H1 (cell line): Measurements from ENCODE around the gene ADAMTS17. TPM values are rescaled to one million over a fixed set of nuclear protein-coding genes. Genes with fewer than 3 reads are reported as not detected.

Experiments used
- CTCF ChIA-PET: fragments of 300-600 bp; sonication (Branson Sonifier 250); formaldehyde crosslinking; loops from one replicate; lab custom pipeline; 2021; ENCODE audit not compliant: partially characterized antibody; lab: Charles Lee
- POLR2A ChIA-PET: fragments of 300-600 bp; sonication (Branson Sonifier 250); formaldehyde crosslinking; loops from one replicate; lab custom pipeline; 2021; ENCODE audit warnings: inconsistent platforms; ENCODE audit not compliant: partially characterized antibody; lab: Charles Lee
- DNase-seq, 2 experiments: peaks; one replicate each; pipeline versions ENCODE4 v3.0.0 to v3.0.0-alpha.2; 2010 to 2022; ENCODE audit warnings: low spot score in 2 of 2, low read depth in 1 of 2, mixed read lengths in 1 of 2
- FAIRE-seq: peaks from 2 replicates; lab custom pipeline; 2011; peaks lifted over from hg19 to GRCh38; lab: Jason Lieb, UNC
- H2AFZ ChIP-seq: 2 replicates; pipeline ENCODE4 v1.8.1; 2012; ENCODE audit warnings: low read length, inconsistent platforms
- H2AK5ac ChIP-seq: 2 replicates; pipeline ENCODE4 v1.6.1; 2013; ENCODE audit warnings: low read depth, low read length
- H2BK120ac ChIP-seq: replicated peaks from 2 replicates; pipeline ENCODE3; 2013; ENCODE audit warnings: low read depth, low read length, inconsistent platforms
- H2BK12ac ChIP-seq: 2 replicates; pipeline ENCODE4 v1.6.1; 2013; ENCODE audit warnings: low read depth, low read length
- H2BK15ac ChIP-seq: 2 replicates; pipeline ENCODE4 v1.6.1; 2013; ENCODE audit warnings: low read length
- H2BK20ac ChIP-seq: 2 replicates; pipeline ENCODE4 v1.6.1; 2013; ENCODE audit warnings: low read length
- H2BK5ac ChIP-seq: 2 replicates; pipeline ENCODE4 v1.6.1; 2013; ENCODE audit warnings: low read depth, low read length
- H3K14ac ChIP-seq: 2 replicates; pipeline ENCODE4 v1.6.1; 2013; ENCODE audit warnings: inconsistent platforms; ENCODE audit not compliant: insufficient read length
- H3K18ac ChIP-seq: 2 replicates; pipeline ENCODE4 v1.6.1; 2013; ENCODE audit warnings: low read length; ENCODE audit errors: extremely low read depth
- H3K23ac ChIP-seq: 2 replicates; pipeline ENCODE4 v1.6.1; 2013; ENCODE audit warnings: inconsistent platforms; ENCODE audit not compliant: insufficient read length
- H3K23me2 ChIP-seq: 2 replicates; pipeline ENCODE4 v1.6.1; 2013; ENCODE audit warnings: low read depth, low read length
- H3K27ac ChIP-seq: 2 replicates; pipeline ENCODE4 v1.6.1; 2011; ENCODE audit warnings: low read depth, low read length, inconsistent platforms
- H3K27me3 ChIP-seq, 4 experiments: replicated peaks in 1 of 4; 1 replicate in 1 of 4; 2 replicates in 3 of 4; pipeline versions ENCODE4 v1.6.1 to v1.8.1; 2011 to 2013; ENCODE audit warnings: low read length in 3 of 4, mild to moderate bottlenecking in 3 of 4, inconsistent platforms in 2 of 4, mixed read lengths in 2 of 4, moderate library complexity in 1 of 4; ENCODE audit not compliant: control insufficient read depth in 3 of 4, insufficient read depth in 3 of 4; ENCODE audit errors: extremely low read depth in 1 of 4
- H3K36me3 ChIP-seq, 4 experiments: 2 replicates each; pipeline versions ENCODE4 v1.6.1 to v1.8.1; 2011 to 2013; ENCODE audit warnings: mild to moderate bottlenecking in 4 of 4, low read length in 3 of 4, moderate library complexity in 2 of 4, control low read depth in 1 of 4, inconsistent platforms in 1 of 4; ENCODE audit not compliant: insufficient read depth in 4 of 4, control insufficient read depth in 2 of 4
- H3K4ac ChIP-seq: replicated peaks from 2 replicates; pipeline ENCODE3; 2013; ENCODE audit warnings: low read length, low read depth, mixed read lengths, inconsistent platforms; ENCODE audit not compliant: insufficient read length
- H3K4me1 ChIP-seq, 4 experiments: replicated peaks in 1 of 4; 1 replicate in 1 of 4; 2 replicates in 3 of 4; pipeline versions ENCODE4 v1.6.1 to v1.8.1; 2011 to 2013; ENCODE audit warnings: low read length in 3 of 4, inconsistent platforms in 2 of 4, mixed read lengths in 1 of 4; ENCODE audit not compliant: insufficient read depth in 4 of 4, control insufficient read depth in 3 of 4
- H3K4me2 ChIP-seq, 2 experiments: 2 replicates each; pipeline versions ENCODE4 v1.6.1 to v1.8.1; 2011 to 2013; ENCODE audit warnings: low read depth in 2 of 2, low read length in 2 of 2, control low read depth in 1 of 2, inconsistent platforms in 1 of 2, mild to moderate bottlenecking in 1 of 2; ENCODE audit not compliant: insufficient read depth in 1 of 2
- H3K4me3 ChIP-seq, 4 experiments: fragments of 200-600, 300-600 bp in 1 of 4; sonication (generic), shearing (Covaris generic), sonication (Bioruptor Twin) in 1 of 4; 2 replicates each; pipeline versions ENCODE4 v1.5.1 to v1.8.1; 2011 to 2016; ENCODE audit warnings: low read length in 4 of 4, low read depth in 3 of 4, control low read depth in 2 of 4, inconsistent platforms in 2 of 4, mild to moderate bottlenecking in 2 of 4, mixed read lengths in 1 of 4, moderate library complexity in 1 of 4; ENCODE audit not compliant: insufficient read depth in 2 of 4; ENCODE audit errors: extremely low read depth in 1 of 4
- H3K56ac ChIP-seq: replicated peaks from 2 replicates; pipeline ENCODE3; 2013; ENCODE audit warnings: low read depth, mild to moderate bottlenecking, mixed read lengths, low read length, inconsistent platforms; ENCODE audit not compliant: insufficient read length
- H3K79me1 ChIP-seq: 2 replicates; pipeline ENCODE4 v1.6.1; 2013; ENCODE audit warnings: low read depth, low read length, control low read depth
- H3K79me2 ChIP-seq, 2 experiments: 2 replicates each; pipeline versions ENCODE4 v1.6.1 to v1.8.1; 2012 to 2013; ENCODE audit warnings: low read length in 2 of 2, mild to moderate bottlenecking in 2 of 2, inconsistent platforms in 1 of 2; ENCODE audit not compliant: insufficient read depth in 2 of 2, control insufficient read depth in 1 of 2
- H3K9ac ChIP-seq, 4 experiments: replicated peaks in 1 of 4; 1 replicate in 1 of 4; 2 replicates in 3 of 4; pipeline versions ENCODE4 v1.6.1 to v1.8.1; 2011 to 2013; ENCODE audit warnings: low read depth in 3 of 4, low read length in 3 of 4, control low read depth in 2 of 4, mild to moderate bottlenecking in 2 of 4, moderate library complexity in 2 of 4, inconsistent platforms in 1 of 4; ENCODE audit errors: extremely low read depth in 1 of 4
- H3K9me3 ChIP-seq, 2 experiments: 2 replicates each; pipeline versions ENCODE4 v1.6.1 to v1.8.1; 2012 to 2013; ENCODE audit warnings: mild to moderate bottlenecking in 2 of 2, moderate library complexity in 2 of 2, control low read depth in 1 of 2, inconsistent platforms in 1 of 2, low read depth in 1 of 2, low read length in 1 of 2, mixed read lengths in 1 of 2; ENCODE audit not compliant: insufficient read depth in 2 of 2
- H4K20me1 ChIP-seq, 2 experiments: replicated peaks in 1 of 2; 2 replicates each; pipeline versions ENCODE3 to v1.8.1; 2011 to 2013; ENCODE audit warnings: inconsistent platforms in 2 of 2, low read length in 2 of 2, mild to moderate bottlenecking in 1 of 2; ENCODE audit not compliant: insufficient read depth in 2 of 2, control insufficient read depth in 1 of 2
- H4K5ac ChIP-seq: 2 replicates; pipeline ENCODE4 v1.6.1; 2013; ENCODE audit warnings: low read length, low read depth, mixed read lengths, inconsistent platforms; ENCODE audit not compliant: insufficient read length
- H4K8ac ChIP-seq: 2 replicates; pipeline ENCODE4 v1.8.0; 2013; ENCODE audit warnings: mild to moderate bottlenecking, moderate library complexity, low read length, inconsistent platforms; ENCODE audit not compliant: insufficient read depth; ENCODE audit errors: extremely low read depth
- H4K91ac ChIP-seq: replicated peaks from 2 replicates; pipeline ENCODE3; 2013; ENCODE audit warnings: low read length, mixed read lengths, inconsistent platforms; ENCODE audit not compliant: insufficient read length
- BRCA1 ChIP-seq: IDR thresholded peaks from 2 replicates; pipeline ENCODE4 v1.6.1; 2012; ENCODE audit warnings: low read depth, low read length, improper control_type of control experiment
- CHD2 ChIP-seq: IDR thresholded peaks from 2 replicates; pipeline ENCODE4 v1.6.1; 2012; ENCODE audit warnings: low read length, improper control_type of control experiment
- E2F6 ChIP-seq: IDR thresholded peaks from 2 replicates; pipeline ENCODE4 v1.6.1; 2012; ENCODE audit warnings: inconsistent platforms
- EP300 ChIP-seq, 2 experiments: IDR thresholded peaks; 1 replicate in 1 of 2; 2 replicates in 1 of 2; pipeline ENCODE4 v1.6.1; 2011 to 2012; ENCODE audit warnings: low read depth in 2 of 2, low read length in 2 of 2, mild to moderate bottlenecking in 2 of 2, borderline replicate concordance in 1 of 2, inconsistent platforms in 1 of 2, moderate library complexity in 1 of 2
- EZH2 ChIP-seq: fragments of 200-600 bp; sonication (generic); IDR thresholded peaks from 2 replicates; pipeline ENCODE4 v1.7.1; 2012; ENCODE audit warnings: low read depth, mild to moderate bottlenecking, moderate library complexity, low read length, inconsistent platforms; ENCODE audit not compliant: severe bottlenecking
- JUN ChIP-seq: IDR thresholded peaks from 2 replicates; pipeline ENCODE4 v1.6.1; 2011; ENCODE audit warnings: low read depth, mild to moderate bottlenecking, improper control_type of control experiment, low read length
- NANOG ChIP-seq: IDR thresholded peaks from 2 replicates; pipeline ENCODE4 v1.6.1; 2011; ENCODE audit warnings: low read length, low read depth, mild to moderate bottlenecking, inconsistent platforms; ENCODE audit not compliant: insufficient read depth, poor library complexity, severe bottlenecking
- WGBS, 2 experiments: shearing (Covaris generic) in 1 of 2; methylation state at CpG; one replicate each; pipeline versions ENCODE4 v1.1.6 to v1.1.7; 2013 to 2015; ENCODE audit warnings: low lambda C conversion rate in 2 of 2, mixed read lengths in 2 of 2, inconsistent platforms in 1 of 2, low coverage in 1 of 2, missing lambda C conversion rate in 1 of 2; ENCODE audit not compliant: insufficient replicate concordance in 2 of 2, insufficient coverage in 1 of 2, insufficient read length in 1 of 2; ENCODE audit errors: extremely low coverage in 1 of 2, missing lambda C conversion rate in 1 of 2; 5-methylcytosine and 5-hydroxymethylcytosine counted together
- polyA plus RNA-seq, 7 experiments: library from polyadenylated mRNA; depleted of rRNA in 3 of 7; stranded (reverse) in 5 of 7; unstranded in 2 of 7; fragments of >200 nt in 5 of 7; fragments of 200-250 nt in 2 of 7; gene quantifications; 1 replicate in 5 of 7; 2 replicates in 1 of 7; 4 replicates in 1 of 7; pipeline versions ENCODE4 v1.2.1 to v1.2.3, GENCODE V29; 2011 to 2013; ENCODE audit warnings: missing spikeins in 2 of 7, mixed read lengths in 2 of 7
- total RNA-seq: library from RNA; stranded (reverse); fragmentation: NEBNext Ultra II Directional; extraction: Animal tissue kit (Norgen Biotek cat#: 25700); gene quantifications from 2 replicates; pipeline ENCODE4 v1.2.1, GENCODE V29; 2021

Gene ADAMTS17
- total and polyA plus RNA-seq, 2 of the 8 experiments (the other 6 are each of a cell fraction or from before 2014, with no cell fraction given): 0.51 to 1.7 TPM

GRCh38 chr15:100255644-100256043 is 86.1 kb downstream of the ADAMTS17 start:
- Histone ChIP-seq H3K4ac (no peak overlapping the region), H2BK5ac (no peak overlapping the region), H3K9ac (no peak overlapping the region), H3K9me3 (peaks cover 0 to 3% of the 10 kb centered on the region in 2 experiments; a peak in 2 of 4 replicates), H3K4me2 (no peak overlapping the region), H2BK20ac (no peak overlapping the region), H3K36me3 (no peaks in the 10 kb centered on the region), H3K14ac (no peak overlapping the region), H3K4me3 (no peak overlapping the region), H4K5ac (no peak overlapping the region), H3K79me1 (no peaks in the 10 kb centered on the region), H3K79me2 (no peaks in the 10 kb centered on the region), H3K4me1 (no peaks in the 10 kb centered on the region), H3K56ac (no peak overlapping the region), H3K23me2 (no peaks in the 10 kb centered on the region), H3K27me3 (no peaks in the 10 kb centered on the region), H2AFZ (no peak overlapping the region; the same call in 1 of the 2 replicates), H2BK120ac (no peak overlapping the region), H2BK15ac (no peak overlapping the region), H4K91ac (no peak overlapping the region), H2BK12ac (no peak overlapping the region), H4K8ac (no peak overlapping the region), H3K27ac (no peak overlapping the region), H2AK5ac (no peak overlapping the region), H3K18ac (no peak overlapping the region), H4K20me1 (no peaks in the 10 kb centered on the region), H3K23ac (no peak overlapping the region)
- CTCF ChIA-PET: interaction anchor here (0.7 to 1.1 kb wide), 2 partner anchors 20 to 30 kb away, joined by 3 read pairs; no protein-coding TSS in a partner anchor
- TF ChIP-seq EP300 (IDR thresholded peaks at IDR 0.05; ENCODE audit: borderline replicate concordance in 1 of 2, low read depth in 2 of 2, low read length in 2 of 2) (no peak), NANOG (no peak), CHD2 (no peak), E2F6 (no peak), EZH2 (no peak), BRCA1 (no peak), JUN (no peak)
- WGBS, 2 experiments: 89% methylated on average over 3 of the region's 6 CpGs; no CpG with 5 or more reads in 1 of the 2 experiments
- FAIRE-seq: no peak
- DNase-seq: peak in 1 of 2 experiments; percentile 34
- POLR2A ChIA-PET: no interaction called here
